Trophoblast cell (in vitro differentiated cells and primary cell): ENCODE measurements around the gene TMEM266.

ENCODE experiments used
- DNase-seq, 2 donors: peaks; one replicate each; pipeline ENCODE4 v3.0.0-alpha.2; 2016
- H2AFZ ChIP-seq: 2 replicates; pipeline ENCODE4 v1.6.1; 2013; ENCODE audit warnings: low read length, moderate library complexity, mild to moderate bottlenecking; ENCODE audit not compliant: insufficient read depth, poor library complexity
- H2AK5ac ChIP-seq: 2 replicates; pipeline ENCODE4 v1.6.1; 2013; ENCODE audit warnings: mild to moderate bottlenecking, low read length
- H2BK120ac ChIP-seq: 2 replicates; pipeline ENCODE4 v1.6.1; 2013; ENCODE audit warnings: low read length, mild to moderate bottlenecking, moderate library complexity; ENCODE audit not compliant: insufficient read depth, poor library complexity
- H2BK12ac ChIP-seq: 2 replicates; pipeline ENCODE4 v1.6.1; 2013; ENCODE audit warnings: mild to moderate bottlenecking, low read length, moderate library complexity
- H2BK5ac ChIP-seq: 2 replicates; pipeline ENCODE4 v1.6.1; 2013; ENCODE audit warnings: low read length, low read depth, moderate library complexity, mild to moderate bottlenecking; ENCODE audit not compliant: poor library complexity
- H3K14ac ChIP-seq: 2 replicates; pipeline ENCODE4 v1.6.1; 2013; ENCODE audit warnings: mild to moderate bottlenecking, low read length
- H3K18ac ChIP-seq: 2 replicates; pipeline ENCODE4 v1.6.1; 2013; ENCODE audit warnings: mild to moderate bottlenecking, low read length
- H3K23ac ChIP-seq: 2 replicates; pipeline ENCODE4 v1.6.1; 2013; ENCODE audit warnings: low read length
- H3K27ac ChIP-seq: 2 replicates; pipeline ENCODE4 v1.5.1; 2013; ENCODE audit warnings: low read depth, mild to moderate bottlenecking, inconsistent platforms, low read length, moderate library complexity
- H3K27me3 ChIP-seq: 2 replicates; pipeline ENCODE4 v1.6.1; 2013; ENCODE audit warnings: inconsistent platforms, mild to moderate bottlenecking, low read length, moderate library complexity; ENCODE audit not compliant: insufficient read depth
- H3K36me3 ChIP-seq, 2 experiments: 1 replicate in 1 of 2; 2 replicates in 1 of 2; pipeline ENCODE4 v1.6.1; 2013; ENCODE audit warnings: low read length in 2 of 2, mild to moderate bottlenecking in 2 of 2, moderate library complexity in 1 of 2; ENCODE audit not compliant: insufficient read depth in 2 of 2, control insufficient read depth in 1 of 2
- H3K4ac ChIP-seq: 2 replicates; pipeline ENCODE4 v1.6.1; 2013; ENCODE audit warnings: low read depth, mild to moderate bottlenecking, low read length, moderate library complexity
- H3K4me1 ChIP-seq, 2 experiments: 1 replicate in 1 of 2; 2 replicates in 1 of 2; pipeline ENCODE4 v1.6.1; 2013; ENCODE audit warnings: low read length in 2 of 2, mild to moderate bottlenecking in 2 of 2, moderate library complexity in 1 of 2; ENCODE audit not compliant: insufficient read depth in 2 of 2, control insufficient read depth in 1 of 2
- H3K4me2 ChIP-seq: 2 replicates; pipeline ENCODE4 v1.6.1; 2013; ENCODE audit warnings: inconsistent platforms, mild to moderate bottlenecking, low read length, moderate library complexity
- H3K4me3 ChIP-seq: 2 replicates; pipeline ENCODE4 v1.5.1; 2013; ENCODE audit warnings: mild to moderate bottlenecking, low read depth, low read length, inconsistent platforms
- H3K79me1 ChIP-seq: one replicate; pipeline ENCODE4 v1.6.1; 2013; ENCODE audit warnings: low read length
- H3K79me2 ChIP-seq: 2 replicates; pipeline ENCODE4 v1.6.1; 2013; ENCODE audit warnings: low read length, mild to moderate bottlenecking; ENCODE audit not compliant: control insufficient read depth, insufficient read depth, poor library complexity
- H3K9ac ChIP-seq: 2 replicates; pipeline ENCODE4 v1.6.1; 2013; ENCODE audit warnings: mild to moderate bottlenecking, low read length
- H3K9me3 ChIP-seq: 2 replicates; pipeline ENCODE4 v1.6.1; 2013; ENCODE audit warnings: low read depth, mild to moderate bottlenecking, control low read depth, inconsistent platforms, low read length; ENCODE audit not compliant: insufficient read depth
- H4K12ac ChIP-seq: 2 replicates; pipeline ENCODE4 v1.6.1; 2013; ENCODE audit warnings: low read depth, mild to moderate bottlenecking, low read length, moderate library complexity
- H4K8ac ChIP-seq: 2 replicates; pipeline ENCODE4 v1.6.1; 2013; ENCODE audit warnings: low read depth, mild to moderate bottlenecking, low read length, moderate library complexity
- H4K91ac ChIP-seq: one replicate; pipeline ENCODE4 v1.6.1; 2013; ENCODE audit warnings: low read depth, mild to moderate bottlenecking, low read length, moderate library complexity
- WGBS: extraction: QIAGEN DNeasy Blood & Tissue Kit; methylation state at CpG from one replicate; pipeline ENCODE4 v1.1.7; 2013; ENCODE audit warnings: missing lambda C conversion rate; ENCODE audit not compliant: insufficient read length, insufficient coverage; ENCODE audit errors: extremely low coverage; 5-methylcytosine and 5-hydroxymethylcytosine counted together

TMEM266 gene

DNA sequence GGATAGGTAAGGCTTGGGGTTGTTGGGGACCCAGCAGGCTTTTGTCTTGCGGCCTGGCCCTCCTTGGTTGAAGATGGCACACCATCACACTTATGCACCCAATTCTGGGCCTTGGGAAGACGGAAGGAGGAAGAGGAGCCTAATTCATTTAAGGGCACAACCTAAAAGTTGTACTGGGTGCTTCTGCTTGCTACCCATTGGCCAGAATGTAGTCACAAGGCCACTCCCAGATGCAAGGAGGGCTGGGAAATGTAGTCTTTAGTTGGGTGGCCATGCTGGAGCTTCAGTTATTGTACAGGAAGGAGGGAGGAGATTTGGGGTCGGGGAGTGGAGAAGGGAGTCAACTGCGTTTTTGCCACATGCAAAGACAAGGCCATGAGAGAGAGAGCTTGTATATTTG is 109.2 kb downstream of the TMEM266 start:
- Histone ChIP-seq H3K4me1 (peaks cover 0 to 9% of the 10 kb centered on the region in 2 experiments), H3K4me2 (no peak overlapping the region), H3K18ac (no peak overlapping the region), H3K79me2 (no peaks in the 10 kb centered on the region), H2BK120ac (no peak overlapping the region), H3K27ac (no peak overlapping the region), H3K79me1 (no peaks in the 10 kb centered on the region), H2BK5ac (no peak overlapping the region), H4K8ac (no peak overlapping the region), H2AK5ac (no peak overlapping the region), H3K4ac (no peak overlapping the region), H2BK12ac (no peak overlapping the region), H3K4me3 (no peak overlapping the region), H3K14ac (no peak overlapping the region), H2AFZ (no peak overlapping the region), H3K9me3 (peaks cover 2% of the 10 kb centered on the region), H3K23ac (no peak overlapping the region), H3K9ac (no peak overlapping the region), H4K12ac (no peak overlapping the region), H4K91ac (no peak overlapping the region), H3K27me3 (no peaks in the 10 kb centered on the region), H3K36me3 (no peaks in the 10 kb centered on the region)
- no CpG with 5 or more reads among the region's 4 CpGs for WGBS
- DNase-seq, result peak in 1 of 2 donors; percentile 38

DNA sequence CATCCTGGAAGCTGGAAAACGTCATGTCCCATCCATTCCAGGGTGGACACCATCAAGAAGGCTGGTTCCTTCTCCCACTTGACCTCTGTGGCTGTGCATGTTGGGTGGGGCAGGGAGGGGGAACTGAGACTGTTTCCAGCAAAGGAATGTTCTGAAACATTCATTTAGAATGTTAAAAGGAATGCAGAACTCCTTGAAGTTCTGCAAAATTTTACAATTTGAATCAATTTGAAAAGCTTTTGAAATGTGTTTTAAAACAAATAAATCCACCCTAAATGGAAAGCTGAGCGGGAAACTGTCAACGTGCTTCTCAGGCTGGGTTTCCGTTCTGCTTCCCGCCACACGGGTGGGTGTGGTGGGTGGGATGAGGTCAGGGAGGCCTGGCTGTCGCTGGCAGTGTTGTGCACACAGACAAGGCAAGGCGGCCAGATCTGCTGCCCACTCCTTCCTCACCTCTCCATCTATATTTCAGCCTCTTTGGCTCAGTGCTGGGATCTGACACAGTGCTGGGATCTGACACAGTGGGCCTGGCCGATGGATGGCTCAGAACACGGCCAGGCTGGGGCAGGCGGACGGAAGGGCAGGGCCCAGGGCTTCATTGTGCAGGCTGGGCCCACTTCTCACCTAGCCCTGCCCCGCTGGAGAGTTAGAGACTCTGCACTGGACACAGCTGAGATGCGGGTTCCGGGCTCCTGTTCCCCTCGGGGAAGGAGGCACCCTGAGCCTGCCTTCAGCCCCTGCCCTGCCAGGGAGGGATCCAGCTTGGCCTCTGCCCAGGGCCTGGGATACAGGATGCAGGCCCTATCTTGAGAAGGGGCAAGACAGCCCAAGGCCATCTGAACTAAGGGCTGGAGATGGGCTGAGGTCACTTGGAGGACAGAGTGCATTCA is 110.4 kb downstream of the TMEM266 start:
- H2BK5ac ChIP-seq, result no peak overlapping the region
- no peak overlapping the region for H3K4ac ChIP-seq
- H3K4me2 ChIP-seq, result no peak overlapping the region
- no peak overlapping the region for H4K12ac ChIP-seq
- H3K9me3 ChIP-seq, result peaks cover 2% of the 10 kb centered on the region
- peak overlapping the region; percentile 3 for H3K4me3 ChIP-seq
- H4K8ac ChIP-seq, result no peak overlapping the region
- H3K27me3 ChIP-seq, result no peaks in the 10 kb centered on the region
- H4K91ac ChIP-seq, result no peak overlapping the region
- peaks cover 0 to 9% of the 10 kb centered on the region in 2 experiments for H3K4me1 ChIP-seq
- no peak overlapping the region for H2BK12ac ChIP-seq
- no peaks in the 10 kb centered on the region for H3K79me2 ChIP-seq
- no peak overlapping the region for H3K18ac ChIP-seq
- DNase-seq, result peak in 1 of 2 donors; percentile 28
- no peaks in the 10 kb centered on the region for H3K36me3 ChIP-seq
- no CpG with 5 or more reads among the region's 16 CpGs for WGBS
- H2BK120ac ChIP-seq, result no peak overlapping the region
- H2AFZ ChIP-seq, result no peak overlapping the region
- no peaks in the 10 kb centered on the region for H3K79me1 ChIP-seq
- no peak overlapping the region for H3K14ac ChIP-seq
- no peak overlapping the region for H3K9ac ChIP-seq
- H3K23ac ChIP-seq, result no peak overlapping the region
- H2AK5ac ChIP-seq, result no peak overlapping the region
- H3K27ac ChIP-seq, result no peak overlapping the region

DNA sequence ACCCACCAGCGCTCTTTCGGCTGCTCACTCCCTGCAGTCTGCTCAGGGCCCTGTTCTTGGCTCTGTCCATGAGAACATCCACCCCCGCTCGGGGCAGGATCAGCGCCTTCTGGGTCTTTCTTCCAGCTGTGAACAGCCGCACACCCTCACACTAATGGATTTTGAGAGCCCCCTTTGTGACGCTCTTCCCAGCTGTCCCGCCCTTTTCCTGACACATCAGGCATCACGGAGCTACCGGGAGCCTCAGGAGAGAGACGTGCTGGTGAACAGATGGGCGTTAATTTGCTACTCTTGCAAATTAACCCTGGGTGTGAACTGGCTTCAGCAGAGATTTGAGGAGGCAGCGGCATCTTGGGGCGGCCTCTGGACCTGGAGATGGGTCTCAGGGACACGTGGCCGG is 113.0 kb downstream of the TMEM266 start:
- H3K23ac ChIP-seq, result no peak overlapping the region
- H2BK12ac ChIP-seq, result no peak overlapping the region
- H3K18ac ChIP-seq, result no peak overlapping the region
- H3K9ac ChIP-seq, result no peak overlapping the region
- H3K27ac ChIP-seq, result no peak overlapping the region
- no peaks in the 10 kb centered on the region for H3K79me1 ChIP-seq
- no peaks in the 10 kb centered on the region for H3K27me3 ChIP-seq
- peaks cover 0 to 9% of the 10 kb centered on the region in 2 experiments for H3K4me1 ChIP-seq
- H4K12ac ChIP-seq, result no peak overlapping the region
- no peak overlapping the region for H2AFZ ChIP-seq
- no CpG with 5 or more reads among the region's 16 CpGs for WGBS
- no peaks in the 10 kb centered on the region for H3K9me3 ChIP-seq
- no peak overlapping the region for H2AK5ac ChIP-seq
- DNase-seq, result no peak
- no peaks in the 10 kb centered on the region for H3K79me2 ChIP-seq
- H3K14ac ChIP-seq, result no peak overlapping the region
- H4K8ac ChIP-seq, result no peak overlapping the region
- no peak overlapping the region for H3K4me2 ChIP-seq
- H3K4ac ChIP-seq, result no peak overlapping the region
- H2BK5ac ChIP-seq, result no peak overlapping the region
- no peak overlapping the region for H4K91ac ChIP-seq
- H2BK120ac ChIP-seq, result no peak overlapping the region
- H3K36me3 ChIP-seq, result no peaks in the 10 kb centered on the region
- H3K4me3 ChIP-seq, result no peak overlapping the region

DNA sequence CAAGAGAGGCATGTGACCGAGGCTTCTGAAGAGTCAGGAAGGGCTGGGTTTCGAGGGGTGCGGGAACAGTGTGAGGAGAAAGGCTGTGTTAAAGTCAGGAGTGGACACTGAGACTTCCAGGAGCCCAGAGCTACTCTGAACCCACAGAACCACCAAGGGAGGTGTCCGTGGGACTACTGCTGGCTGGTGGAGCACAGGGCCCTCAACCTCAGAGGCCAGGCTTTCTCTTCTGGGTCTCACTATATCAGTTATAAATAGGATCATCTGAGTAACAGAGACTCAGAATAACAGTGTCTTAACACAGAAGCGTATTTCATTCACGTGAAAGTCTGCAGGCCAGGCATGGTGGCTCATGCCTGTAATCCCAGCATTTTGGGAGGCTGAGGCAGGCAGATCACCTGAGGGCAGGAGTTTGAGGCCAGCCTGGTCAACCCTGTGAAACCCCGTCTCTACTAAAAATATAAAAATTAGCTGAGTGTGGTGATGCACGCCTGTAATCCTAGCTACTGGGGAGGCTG is 113.6 kb downstream of the TMEM266 start:
- H3K27ac ChIP-seq, result no peak overlapping the region
- no peak overlapping the region for H3K18ac ChIP-seq
- no CpG with 5 or more reads among the region's 8 CpGs for WGBS
- no peaks in the 10 kb centered on the region for H3K79me2 ChIP-seq
- no peak overlapping the region for H3K23ac ChIP-seq
- H3K14ac ChIP-seq, result no peak overlapping the region
- no peak for DNase-seq
- H3K4ac ChIP-seq, result no peak overlapping the region
- H3K79me1 ChIP-seq, result no peaks in the 10 kb centered on the region
- no peaks in the 10 kb centered on the region for H3K36me3 ChIP-seq
- H2AFZ ChIP-seq, result no peak overlapping the region
- no peak overlapping the region for H2BK120ac ChIP-seq
- H3K27me3 ChIP-seq, result no peaks in the 10 kb centered on the region
- no peak overlapping the region for H4K91ac ChIP-seq
- no peak overlapping the region for H3K4me3 ChIP-seq
- H2BK5ac ChIP-seq, result no peak overlapping the region
- no peak overlapping the region for H2BK12ac ChIP-seq
- no peak overlapping the region for H3K9ac ChIP-seq
- H4K8ac ChIP-seq, result no peak overlapping the region
- H3K4me1 ChIP-seq, result peaks cover 0 to 9% of the 10 kb centered on the region in 2 experiments
- no peak overlapping the region for H2AK5ac ChIP-seq
- H3K9me3 ChIP-seq, result no peaks in the 10 kb centered on the region
- no peak overlapping the region for H4K12ac ChIP-seq
- no peak overlapping the region for H3K4me2 ChIP-seq
